Upper lobe of left lung (tissue), 4 donors: ENCODE results near the gene SETBP1.

ENCODE experiments used
- POLR2AphosphoS5 ChIP-seq, 2 donors: sonication (generic); formaldehyde crosslinking; IDR thresholded peaks; one replicate each; pipeline ENCODE4 v1.5.1; 2017; ENCODE audit warnings: antibody characterized with exemption in 2 of 2
- TF ChIP-seq, protein P1 (sequence below), 6 experiments: fragments of 450-650 bp in 4 of 6; fragments of 200-600 bp in 2 of 6; sonication (generic) in 2 of 6; IDR thresholded peaks; one replicate each; pipeline ENCODE4 v1.5.1; 2016 to 2019; ENCODE audit warnings: antibody characterized with exemption in 6 of 6

- no peak for TF ChIP-seq POLR2AphosphoS5 (IDR thresholded peaks at IDR 0.05)
- TF ChIP-seq, protein P1, sequence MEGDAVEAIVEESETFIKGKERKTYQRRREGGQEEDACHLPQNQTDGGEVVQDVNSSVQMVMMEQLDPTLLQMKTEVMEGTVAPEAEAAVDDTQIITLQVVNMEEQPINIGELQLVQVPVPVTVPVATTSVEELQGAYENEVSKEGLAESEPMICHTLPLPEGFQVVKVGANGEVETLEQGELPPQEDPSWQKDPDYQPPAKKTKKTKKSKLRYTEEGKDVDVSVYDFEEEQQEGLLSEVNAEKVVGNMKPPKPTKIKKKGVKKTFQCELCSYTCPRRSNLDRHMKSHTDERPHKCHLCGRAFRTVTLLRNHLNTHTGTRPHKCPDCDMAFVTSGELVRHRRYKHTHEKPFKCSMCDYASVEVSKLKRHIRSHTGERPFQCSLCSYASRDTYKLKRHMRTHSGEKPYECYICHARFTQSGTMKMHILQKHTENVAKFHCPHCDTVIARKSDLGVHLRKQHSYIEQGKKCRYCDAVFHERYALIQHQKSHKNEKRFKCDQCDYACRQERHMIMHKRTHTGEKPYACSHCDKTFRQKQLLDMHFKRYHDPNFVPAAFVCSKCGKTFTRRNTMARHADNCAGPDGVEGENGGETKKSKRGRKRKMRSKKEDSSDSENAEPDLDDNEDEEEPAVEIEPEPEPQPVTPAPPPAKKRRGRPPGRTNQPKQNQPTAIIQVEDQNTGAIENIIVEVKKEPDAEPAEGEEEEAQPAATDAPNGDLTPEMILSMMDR (IDR thresholded peaks at IDR 0.05): no peak
Observed at GRCh38 chr18:44911773-44912172, 231.1 kb downstream of the SETBP1 start.
